Kidney (tissue), 14 donors: ENCODE results near the gene EMILIN3. TPM values are rescaled to one million over a fixed set of nuclear protein-coding genes. Genes with fewer than 3 reads are reported as not detected.

Experiments
- DNase-seq, 5 donors: peaks; one replicate each; pipeline ENCODE4 v3.0.0-alpha.2; 2013 to 2020
- FAIRE-seq: peaks from 2 replicates; lab custom pipeline; 2012; peaks lifted over from hg19 to GRCh38; lab: Jason Lieb, UNC
- H3K27ac ChIP-seq, 2 donors: one replicate each; pipeline ENCODE4 v1.7.0; 2013; ENCODE audit warnings: low read depth in 2 of 2, low read length in 2 of 2, inconsistent platforms in 1 of 2
- H3K27me3 ChIP-seq: one replicate; pipeline ENCODE4 v1.7.1; 2013; ENCODE audit warnings: low read length, inconsistent platforms; ENCODE audit not compliant: control insufficient read depth, insufficient read depth
- H3K36me3 ChIP-seq, 3 donors: one replicate each; pipeline versions ENCODE4 v1.7.0 to v1.7.1; 2013; ENCODE audit warnings: low read length in 3 of 3, control low read depth in 1 of 3, inconsistent platforms in 1 of 3; ENCODE audit not compliant: insufficient read depth in 3 of 3, control insufficient read depth in 2 of 3
- H3K4me1 ChIP-seq, 3 donors: one replicate each; pipeline versions ENCODE4 v1.7.0 to v1.7.1; 2013; ENCODE audit warnings: low read length in 3 of 3, inconsistent platforms in 1 of 3, low read depth in 1 of 3; ENCODE audit not compliant: control insufficient read depth in 2 of 3, insufficient read depth in 2 of 3
- H3K4me3 ChIP-seq, 3 donors: one replicate each; pipeline versions ENCODE4 v1.7.0 to v1.8.1; 2013; ENCODE audit warnings: low read length in 3 of 3, control low read depth in 1 of 3, inconsistent platforms in 1 of 3
- H3K9ac ChIP-seq, 3 donors: one replicate each; pipeline versions ENCODE4 v1.7.0 to v1.7.1; 2013; ENCODE audit warnings: low read length in 3 of 3, control low read depth in 1 of 3, inconsistent platforms in 1 of 3
- H3K9me3 ChIP-seq, 3 donors: one replicate each; pipeline versions ENCODE4 v1.7.0 to v1.7.1; 2013; ENCODE audit warnings: low read length in 3 of 3, control low read depth in 1 of 3, inconsistent platforms in 1 of 3; ENCODE audit not compliant: control insufficient read depth in 2 of 3, insufficient read depth in 1 of 3
- CTCF ChIP-seq: IDR thresholded peaks from 3 replicates; pipeline ENCODE4 v1.5.1; 2012; ENCODE audit warnings: mild to moderate bottlenecking, moderate library complexity, borderline replicate concordance; ENCODE audit not compliant: insufficient read depth; ENCODE audit errors: extremely low read depth
- intact Hi-C: fragments of 100-400 bp; cut with DNase I; formaldehyde crosslinking; loops from one replicate; pipeline ENCODE4 v1.11.1; 2022
- polyA plus RNA-seq: library from polyadenylated mRNA; stranded (reverse); fragments of 350-450 nt; fragmentation: Illumina TruSeq; extraction: RNeasy Lipid Tissue Mini Kit (QIAGEN cat#74804); gene quantifications from one replicate; pipeline ENCODE4 v1.2.3, GENCODE V29; 2014; ENCODE audit warnings: low read depth, low replicate concordance; ENCODE audit not compliant: insufficient read depth
- total RNA-seq: library from RNA; stranded (reverse); fragmentation: NEBNext Ultra II Directional; extraction: Animal tissue kit (Norgen Biotek cat#: 25700); gene quantifications from one replicate; pipeline ENCODE4 v1.2.1, GENCODE V29; 2021
- donor health status: control.
- donor health status: control.
- donor health status: control.
- donor health status: control.
- donor health status: control.
- donor health status: DM: yes; HTN: yes; CAD: no.
- donor health status: Normal renal cell carcinoma (clear cell type).

EMILIN3 gene
- total and polyA plus RNA-seq, 2 donors from 2014 or later, result 0.32 to 0.50 TPM

GRCh38 chr20:41379551-41379950 is 12.9 kb upstream of the EMILIN3 start:
- Histone ChIP-seq H3K4me3 (no peak overlapping the region), H3K9ac (no peak overlapping the region), H3K4me1 (no peaks in the 10 kb centered on the region), H3K36me3 (no peaks in the 10 kb centered on the region), H3K27ac (no peak overlapping the region), H3K27me3 (no peaks in the 10 kb centered on the region), H3K9me3 (no peaks in the 10 kb centered on the region)
- no peak for TF ChIP-seq CTCF
- FAIRE-seq, result no peak
- intact Hi-C loops, result no loop called here
- DNase-seq, result no peak

GRCh38 chr20:41377275-41377674 is 10.7 kb upstream of the EMILIN3 start:
- FAIRE-seq, result no peak

GRCh38 chr20:41376349-41376748 is 9.7 kb upstream of the EMILIN3 start:
- Histone ChIP-seq H3K9ac (no peak overlapping the region), H3K36me3 (no peaks in the 10 kb centered on the region), H3K27me3 (no peaks in the 10 kb centered on the region), H3K27ac (no peak overlapping the region), H3K9me3 (no peaks in the 10 kb centered on the region), H3K4me1 (no peaks in the 10 kb centered on the region), H3K4me3 (no peak overlapping the region)
- no peak for TF ChIP-seq CTCF
- DNase-seq (no peak), FAIRE-seq (no peak)
- intact Hi-C loops, result no loop called here

More at GRCh38 chr20:41377275-41377674, 10.7 kb upstream of the EMILIN3 start:
- Histone ChIP-seq H3K27me3 (no peaks in the 10 kb centered on the region), H3K4me1 (no peaks in the 10 kb centered on the region), H3K9me3 (no peaks in the 10 kb centered on the region), H3K36me3 (no peaks in the 10 kb centered on the region), H3K9ac (no peak overlapping the region), H3K27ac (no peak overlapping the region), H3K4me3 (no peak overlapping the region)
- no peak for TF ChIP-seq CTCF
- intact Hi-C loops, result no loop called here
- DNase-seq, result no peak

- no peak for DNase-seq
- H3K4me3 ChIP-seq, result no peak overlapping the region
- H3K4me1 ChIP-seq, result no peaks in the 10 kb centered on the region
- no peaks in the 10 kb centered on the region for H3K36me3 ChIP-seq
- no peak overlapping the region for H3K27ac ChIP-seq
- H3K9ac ChIP-seq, result no peak overlapping the region
- H3K27me3 ChIP-seq, result no peaks in the 10 kb centered on the region
- FAIRE-seq, result no peak
- intact Hi-C loops, result no loop called here
- no peaks in the 10 kb centered on the region for H3K9me3 ChIP-seq
- no peak for TF ChIP-seq CTCF
Observed at GRCh38 chr20:41375846-41376245, 9.2 kb upstream of the EMILIN3 start.
